Kidney (tissue), 14 donors: Measurements from ENCODE around the gene GFRA4. TPM values are rescaled to one million over a fixed set of nuclear protein-coding genes. Genes with fewer than 3 reads are reported as not detected.
A peak's percentile ranks its signal among the peaks of the same experiment; 100 is the strongest.

ENCODE experiments used
- DNase-seq, 5 donors: peaks; one replicate each; pipeline ENCODE4 v3.0.0-alpha.2; 2013 to 2020
- FAIRE-seq: peaks from 2 replicates; lab custom pipeline; 2012; peaks lifted over from hg19 to GRCh38; lab: Jason Lieb, UNC
- H3K27ac ChIP-seq, 2 donors: one replicate each; pipeline ENCODE4 v1.7.0; 2013; ENCODE audit warnings: low read depth in 2 of 2, low read length in 2 of 2, inconsistent platforms in 1 of 2
- H3K27me3 ChIP-seq: one replicate; pipeline ENCODE4 v1.7.1; 2013; ENCODE audit warnings: low read length, inconsistent platforms; ENCODE audit not compliant: control insufficient read depth, insufficient read depth
- H3K36me3 ChIP-seq, 3 donors: one replicate each; pipeline versions ENCODE4 v1.7.0 to v1.7.1; 2013; ENCODE audit warnings: low read length in 3 of 3, control low read depth in 1 of 3, inconsistent platforms in 1 of 3; ENCODE audit not compliant: insufficient read depth in 3 of 3, control insufficient read depth in 2 of 3
- H3K4me1 ChIP-seq, 3 donors: one replicate each; pipeline versions ENCODE4 v1.7.0 to v1.7.1; 2013; ENCODE audit warnings: low read length in 3 of 3, inconsistent platforms in 1 of 3, low read depth in 1 of 3; ENCODE audit not compliant: control insufficient read depth in 2 of 3, insufficient read depth in 2 of 3
- H3K4me3 ChIP-seq, 3 donors: one replicate each; pipeline versions ENCODE4 v1.7.0 to v1.8.1; 2013; ENCODE audit warnings: low read length in 3 of 3, control low read depth in 1 of 3, inconsistent platforms in 1 of 3
- H3K9ac ChIP-seq, 3 donors: one replicate each; pipeline versions ENCODE4 v1.7.0 to v1.7.1; 2013; ENCODE audit warnings: low read length in 3 of 3, control low read depth in 1 of 3, inconsistent platforms in 1 of 3
- H3K9me3 ChIP-seq, 3 donors: one replicate each; pipeline versions ENCODE4 v1.7.0 to v1.7.1; 2013; ENCODE audit warnings: low read length in 3 of 3, control low read depth in 1 of 3, inconsistent platforms in 1 of 3; ENCODE audit not compliant: control insufficient read depth in 2 of 3, insufficient read depth in 1 of 3
- intact Hi-C: fragments of 100-400 bp; cut with DNase I; formaldehyde crosslinking; loops from one replicate; pipeline ENCODE4 v1.11.1; 2022
- polyA plus RNA-seq: library from polyadenylated mRNA; stranded (reverse); fragments of 350-450 nt; fragmentation: Illumina TruSeq; extraction: RNeasy Lipid Tissue Mini Kit (QIAGEN cat#74804); gene quantifications from one replicate; pipeline ENCODE4 v1.2.3, GENCODE V29; 2014; ENCODE audit warnings: low read depth, low replicate concordance; ENCODE audit not compliant: insufficient read depth
- total RNA-seq: library from RNA; stranded (reverse); fragmentation: NEBNext Ultra II Directional; extraction: Animal tissue kit (Norgen Biotek cat#: 25700); gene quantifications from one replicate; pipeline ENCODE4 v1.2.1, GENCODE V29; 2021
- TF ChIP-seq, protein P1 (sequence below): IDR thresholded peaks from 3 replicates; pipeline ENCODE4 v1.5.1; 2012; ENCODE audit warnings: mild to moderate bottlenecking, moderate library complexity, borderline replicate concordance; ENCODE audit not compliant: insufficient read depth; ENCODE audit errors: extremely low read depth
- donor health status: control.
- donor health status: control.
- donor health status: control.
- donor health status: control.
- donor health status: control.
- donor health status: DM: yes; HTN: yes; CAD: no.
- donor health status: Normal renal cell carcinoma (clear cell type).

Gene GFRA4
- total and polyA plus RNA-seq, 2 donors from 2014 or later = 0.56 TPM; not detected in 1

DNA sequence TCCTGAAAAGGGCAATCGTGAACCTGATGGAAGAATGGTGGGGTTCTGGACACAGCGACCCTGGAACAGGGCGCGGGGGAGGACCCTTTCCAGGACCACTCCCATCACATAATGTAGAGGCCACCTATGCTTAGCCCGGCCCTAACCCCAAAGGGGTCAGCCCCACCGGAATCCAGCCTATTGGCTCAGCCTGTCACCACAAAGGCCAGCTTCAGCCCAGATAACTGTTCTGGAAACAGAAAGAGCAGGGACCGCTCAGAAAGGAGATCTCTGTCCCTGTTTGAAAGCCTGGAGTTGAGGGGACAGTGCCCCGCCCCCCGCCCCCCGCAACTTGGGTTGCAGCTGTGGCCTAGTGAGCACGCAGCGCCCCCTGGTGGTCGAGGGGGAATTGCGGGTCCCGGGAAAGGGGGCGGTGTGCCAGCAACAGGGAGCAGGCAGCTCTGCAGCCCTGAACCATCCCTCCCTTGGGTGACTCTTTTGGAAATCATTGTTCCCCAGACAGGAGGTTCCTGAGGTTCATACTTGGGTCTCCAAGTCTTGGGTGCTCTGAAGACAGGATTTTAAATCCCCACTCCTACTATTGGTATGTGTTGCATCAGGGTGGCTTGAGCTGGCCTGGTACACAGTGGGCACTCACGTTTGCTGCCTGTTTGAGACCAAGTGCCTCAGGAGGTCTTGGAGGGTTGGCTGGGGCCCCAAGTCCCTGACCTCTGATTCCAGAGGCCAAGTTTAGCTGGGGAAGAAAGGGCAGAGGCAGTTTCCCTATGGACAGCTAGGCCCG, 47.7 kb upstream of the GFRA4 start:
- Histone ChIP-seq H3K27me3 (no peaks in the 10 kb centered on the region), H3K27ac (no peak overlapping the region), H3K4me3 (no peak overlapping the region), H3K9ac (no peak overlapping the region), H3K4me1 (no peaks in the 10 kb centered on the region), H3K9me3 (no peaks in the 10 kb centered on the region), H3K36me3 (no peaks in the 10 kb centered on the region)
- DNase-seq (peak; percentile 60 to 84 (median 78)), FAIRE-seq (no peak)
- TF ChIP-seq, protein P1, sequence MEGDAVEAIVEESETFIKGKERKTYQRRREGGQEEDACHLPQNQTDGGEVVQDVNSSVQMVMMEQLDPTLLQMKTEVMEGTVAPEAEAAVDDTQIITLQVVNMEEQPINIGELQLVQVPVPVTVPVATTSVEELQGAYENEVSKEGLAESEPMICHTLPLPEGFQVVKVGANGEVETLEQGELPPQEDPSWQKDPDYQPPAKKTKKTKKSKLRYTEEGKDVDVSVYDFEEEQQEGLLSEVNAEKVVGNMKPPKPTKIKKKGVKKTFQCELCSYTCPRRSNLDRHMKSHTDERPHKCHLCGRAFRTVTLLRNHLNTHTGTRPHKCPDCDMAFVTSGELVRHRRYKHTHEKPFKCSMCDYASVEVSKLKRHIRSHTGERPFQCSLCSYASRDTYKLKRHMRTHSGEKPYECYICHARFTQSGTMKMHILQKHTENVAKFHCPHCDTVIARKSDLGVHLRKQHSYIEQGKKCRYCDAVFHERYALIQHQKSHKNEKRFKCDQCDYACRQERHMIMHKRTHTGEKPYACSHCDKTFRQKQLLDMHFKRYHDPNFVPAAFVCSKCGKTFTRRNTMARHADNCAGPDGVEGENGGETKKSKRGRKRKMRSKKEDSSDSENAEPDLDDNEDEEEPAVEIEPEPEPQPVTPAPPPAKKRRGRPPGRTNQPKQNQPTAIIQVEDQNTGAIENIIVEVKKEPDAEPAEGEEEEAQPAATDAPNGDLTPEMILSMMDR = peak; percentile 86
- intact Hi-C loops = no loop called here

DNA sequence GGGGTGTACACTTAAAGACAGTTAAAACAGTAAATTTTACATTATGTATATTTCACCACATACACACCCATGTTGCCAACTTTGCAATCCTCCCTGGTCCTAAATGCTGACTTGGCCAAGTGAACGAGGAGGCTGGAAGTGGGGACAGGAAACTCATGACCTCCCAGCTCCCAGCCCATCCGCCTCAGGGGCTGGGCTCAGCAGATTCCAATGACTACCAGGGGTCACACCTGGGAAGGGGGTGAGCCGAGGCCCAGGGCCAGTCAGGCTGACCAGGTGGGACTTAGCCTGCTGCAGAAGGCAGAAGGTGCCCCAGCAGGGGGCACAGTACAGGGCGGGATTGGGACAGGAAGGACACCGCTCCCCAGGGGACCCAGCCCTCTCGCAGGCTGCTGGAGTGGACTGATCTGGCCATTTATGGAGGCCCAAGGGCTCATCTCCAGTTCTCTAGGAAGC, 46.8 kb upstream of the GFRA4 start:
- H3K27ac ChIP-seq = no peak overlapping the region
- intact Hi-C loops = no loop called here
- no peak overlapping the region for H3K9ac ChIP-seq
- no peak overlapping the region for H3K4me3 ChIP-seq
- no peaks in the 10 kb centered on the region for H3K36me3 ChIP-seq
- TF ChIP-seq, protein P1 = no peak
- FAIRE-seq (no peak), DNase-seq (peak in 2 of 5 donors; percentile 39 to 73)
- no peaks in the 10 kb centered on the region for H3K9me3 ChIP-seq
- no peaks in the 10 kb centered on the region for H3K4me1 ChIP-seq
- no peaks in the 10 kb centered on the region for H3K27me3 ChIP-seq

DNA sequence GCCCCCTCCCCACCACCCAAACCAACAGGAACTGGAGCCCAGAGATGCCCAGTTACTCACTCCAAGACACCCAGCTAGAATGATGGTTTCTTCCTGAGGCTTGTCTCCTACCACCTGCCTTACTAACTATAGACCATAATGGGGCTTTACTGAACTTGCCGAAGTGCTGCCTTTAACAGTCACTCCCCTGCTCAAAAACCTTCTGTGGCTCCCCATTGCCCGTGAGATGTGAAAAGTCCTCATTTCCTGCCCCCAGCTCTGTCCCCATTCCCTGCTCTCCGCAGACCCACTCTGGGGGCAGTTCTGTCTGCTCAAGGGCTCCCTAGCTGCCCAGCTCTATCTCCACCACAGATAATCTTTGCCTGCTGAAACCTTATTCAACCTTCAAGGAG, 44.3 kb upstream of the GFRA4 start:
- Histone ChIP-seq H3K4me1 (no peaks in the 10 kb centered on the region), H3K27ac (no peak overlapping the region), H3K9me3 (no peaks in the 10 kb centered on the region), H3K9ac (no peak overlapping the region), H3K36me3 (no peaks in the 10 kb centered on the region), H3K4me3 (no peak overlapping the region), H3K27me3 (no peaks in the 10 kb centered on the region)
- DNase-seq = peak in 1 of 5 donors; percentile 39
- FAIRE-seq = no peak
- TF ChIP-seq, protein P1 = no peak
- intact Hi-C loops = no loop called here
